ENCODE data around the gene SMAD9.
"Not testable (repeated sequence)": the region's sequence is repeated elsewhere in the genome, so short reads cannot be mapped to it uniquely, and the experiment has no call there.

The SMAD9 gene

GRCh38 chr13:36884235-36884634 lies 35.8 kb downstream of the SMAD9 start:
- no peak overlapping the region for H3K4me3 ChIP-seq (replicated peaks; ENCODE audit: low read depth, low read length)
- no peak for DNase-seq (ENCODE audit: extremely low read depth, low read depth)
- TF ChIP-seq CTCF (IDR thresholded peaks at IDR 0.05; ENCODE audit: low read depth, low read length, missing control alignments), result no peak

- no peak for DNase-seq (ENCODE audit: extremely low read depth, low read depth)
These were observed 36.2 kb downstream of the SMAD9 start for GRCh38 chr13:36883824-36884223.

GRCh38 chr13:36883392-36883791 lies 36.6 kb downstream of the SMAD9 start:
- not testable (repeated sequence) for DNase-seq (ENCODE audit: extremely low read depth, low read depth); H3K4me3 ChIP-seq (replicated peaks; ENCODE audit: low read depth, low read length)

More at GRCh38 chr13:36883824-36884223, 36.2 kb downstream of the SMAD9 start:
- no peak overlapping the region for H3K4me3 ChIP-seq (replicated peaks; ENCODE audit: low read depth, low read length)
- no peak for TF ChIP-seq CTCF (IDR thresholded peaks at IDR 0.05; ENCODE audit: low read depth, low read length, missing control alignments)

GRCh38 chr13:36882829-36883390 lies 37.1 kb downstream of the SMAD9 start:
- H3K4me3 ChIP-seq (replicated peaks; ENCODE audit: low read depth, low read length), result no peak overlapping the region
- no peak for DNase-seq (ENCODE audit: extremely low read depth, low read depth)
- no peak for TF ChIP-seq CTCF (IDR thresholded peaks at IDR 0.05; ENCODE audit: low read depth, low read length, missing control alignments)

GRCh38 chr13:36880961-36881360 lies 39.1 kb downstream of the SMAD9 start:
- H3K4me3 ChIP-seq (replicated peaks; ENCODE audit: low read depth, low read length), result no peak overlapping the region
- DNase-seq (ENCODE audit: extremely low read depth, low read depth), result no peak
- no peak for TF ChIP-seq CTCF (IDR thresholded peaks at IDR 0.05; ENCODE audit: low read depth, low read length, missing control alignments)

GRCh38 chr13:36879218-36879938 lies 40.7 kb downstream of the SMAD9 start:
- no peak overlapping the region for H3K4me3 ChIP-seq (replicated peaks; ENCODE audit: low read depth, low read length)
- no peak for TF ChIP-seq CTCF (IDR thresholded peaks at IDR 0.05; ENCODE audit: low read depth, low read length, missing control alignments)
- no peak for DNase-seq (ENCODE audit: extremely low read depth, low read depth)

GRCh38 chr13:36875961-36876360 lies 44.1 kb downstream of the SMAD9 start:
- no peak for TF ChIP-seq CTCF (IDR thresholded peaks at IDR 0.05; ENCODE audit: low read depth, low read length, missing control alignments)
- no peak for DNase-seq (ENCODE audit: extremely low read depth, low read depth)

More at GRCh38 chr13:36875961-36876360, 44.1 kb downstream of the SMAD9 start:
- H3K4me3 ChIP-seq (replicated peaks; ENCODE audit: low read depth, low read length), result no peak overlapping the region
